Stimulated activated naive CD8-positive, alpha-beta T cell treated with anti-CD3 and anti-CD28 coated beads, Interleukin-15, Interleukin-2, amounts not matched to agents 100 U/mL and 50 U/mL, for 24 hours (primary cell): Measurements from ENCODE around the gene RBP4.

Source experiments
- ATAC-seq: fragments of 150-1000 bp; cut with Tn5 transposase; one replicate; pipeline ENCODE4 v1.10.0; 2021
- DNase-seq: peaks from one replicate; pipeline ENCODE4 v3.0.0; 2021

RBP4 gene

DNA sequence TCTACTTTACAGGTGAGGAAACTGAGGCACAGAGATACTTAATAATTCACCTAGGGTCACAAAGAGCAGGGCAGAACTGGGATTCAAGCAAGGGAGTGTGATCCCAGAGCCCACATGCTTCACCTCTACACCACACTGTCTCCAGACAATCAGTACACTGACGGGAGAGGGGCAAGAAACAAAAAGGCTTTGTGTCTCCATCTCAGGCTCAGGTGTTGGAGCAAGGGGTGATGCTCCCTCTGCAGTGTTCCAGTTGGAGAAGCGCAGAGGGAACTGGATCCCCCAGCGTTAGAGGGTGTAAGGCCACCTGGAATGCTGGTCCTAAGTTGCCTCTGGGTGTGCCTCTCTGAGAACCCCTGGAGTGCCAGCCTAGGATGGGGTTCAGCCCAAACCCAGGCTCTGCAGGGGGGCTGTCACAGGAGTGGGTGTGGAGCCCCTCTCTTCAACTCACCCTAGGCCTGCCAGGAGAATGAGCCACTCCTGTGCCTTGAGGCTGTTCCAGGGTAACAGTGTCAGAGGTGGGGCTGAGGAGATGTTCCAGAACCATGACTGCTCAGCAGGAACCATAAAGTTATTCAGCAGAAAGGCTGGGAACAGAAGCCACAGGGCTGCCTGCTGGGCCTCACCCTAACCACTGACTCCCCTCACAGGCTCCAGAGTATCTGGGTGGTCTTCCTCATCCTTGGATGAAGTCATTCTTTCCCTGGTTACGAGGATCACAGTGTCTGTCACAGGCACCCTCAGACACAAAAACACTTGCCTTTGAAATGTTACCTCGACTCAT is 5.5 kb downstream of the RBP4 start:
- ATAC-seq = no peak
- DNase-seq = no peak

DNA sequence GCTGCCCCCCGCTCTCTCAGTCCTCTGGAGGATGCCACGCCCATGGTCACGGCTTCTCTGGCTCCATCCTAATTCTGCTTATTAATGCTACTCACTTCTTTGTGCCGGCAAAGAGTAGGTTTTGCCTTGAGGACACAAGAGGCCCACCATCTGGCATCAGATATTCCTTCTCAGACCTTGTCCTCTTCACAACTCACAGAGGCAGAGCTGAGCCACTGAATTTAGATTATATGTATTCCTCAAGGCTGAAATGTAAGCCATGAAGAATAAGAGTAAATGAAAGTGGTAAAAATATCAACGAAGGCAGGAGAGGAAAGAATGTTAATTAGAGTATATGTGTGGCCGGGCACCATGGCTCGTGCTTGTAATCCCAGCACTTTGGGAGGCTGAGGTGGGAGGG is 6.5 kb downstream of the RBP4 start:
- ATAC-seq (no peak), DNase-seq (no peak)

DNA sequence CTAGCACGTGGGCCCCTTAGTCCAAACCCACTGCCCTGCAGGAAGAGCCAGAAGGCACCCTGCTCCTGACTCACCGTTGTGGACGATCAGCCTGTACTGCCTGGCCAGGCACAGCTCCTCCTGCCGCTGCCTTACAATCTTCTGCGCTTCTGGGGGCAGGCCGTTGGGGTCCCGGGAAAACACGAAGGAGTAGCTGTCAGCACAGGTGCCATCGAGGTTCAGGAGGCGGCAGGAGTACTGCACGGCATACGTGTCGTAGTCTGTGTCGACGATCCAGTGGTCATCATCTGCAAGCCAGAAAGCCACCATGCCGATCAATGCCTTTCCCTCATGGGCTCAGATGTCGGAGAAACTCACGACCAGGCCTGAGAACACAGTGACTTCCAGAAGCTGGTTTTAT is 7.3 kb downstream of the RBP4 start:
- DNase-seq = no peak
- no peak for ATAC-seq

DNA sequence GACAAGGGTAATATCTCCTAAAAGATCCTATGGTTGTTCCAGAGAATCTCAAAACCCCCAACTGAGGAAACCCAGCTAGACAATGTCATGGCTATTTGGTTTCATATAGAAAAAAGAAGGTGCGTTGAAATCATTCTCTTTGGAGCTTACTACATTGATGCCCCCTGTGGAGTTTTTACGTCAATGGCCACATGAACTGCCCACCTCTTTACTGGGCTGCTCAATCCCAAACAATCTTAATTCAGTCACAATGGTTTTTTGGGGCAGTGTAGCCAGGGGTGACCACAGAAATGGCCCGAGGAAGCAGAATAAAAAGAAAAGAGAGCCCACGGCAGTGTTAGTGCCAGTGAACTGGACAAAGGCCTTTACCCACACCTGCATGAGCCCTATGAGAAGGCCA is 7.8 kb downstream of the RBP4 start:
- no peak for DNase-seq
- ATAC-seq = no peak

DNA sequence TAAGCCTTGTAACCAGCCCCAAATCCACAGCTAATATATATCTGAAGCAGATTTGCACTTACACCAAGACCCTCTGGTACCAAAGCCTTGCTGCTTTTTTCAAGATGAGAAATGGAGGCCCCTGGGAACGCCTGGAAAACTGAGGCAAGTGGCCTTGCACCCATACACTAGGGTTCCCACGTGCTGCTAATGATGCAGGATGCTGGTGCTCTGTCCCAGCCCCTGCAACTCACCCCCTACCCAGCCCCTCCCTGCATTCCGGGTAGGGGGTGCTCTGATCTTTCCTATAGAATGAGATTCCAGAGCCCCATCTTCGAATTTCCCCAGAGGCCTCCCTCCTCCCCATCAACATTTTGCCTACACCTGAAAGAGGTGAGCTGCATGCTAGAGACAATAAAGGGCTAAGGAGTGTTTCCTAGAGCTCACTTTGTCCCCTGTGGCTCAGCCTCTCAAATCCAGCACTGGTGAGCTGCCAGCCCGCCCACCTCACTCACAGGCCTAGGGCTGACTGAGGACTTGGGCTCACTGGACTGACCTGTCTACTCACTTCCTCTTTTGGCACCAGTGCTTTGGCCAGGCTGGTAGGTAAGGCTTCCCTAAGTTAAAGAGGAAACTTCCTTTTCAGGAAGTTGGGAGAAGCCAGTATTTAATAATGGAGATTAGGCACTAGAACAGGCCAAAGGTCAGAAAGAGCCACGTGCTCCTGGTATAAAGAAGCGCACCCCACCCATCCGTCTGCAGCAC is 9.8 kb downstream of the RBP4 start:
- DNase-seq (no peak), ATAC-seq (no peak)

DNA sequence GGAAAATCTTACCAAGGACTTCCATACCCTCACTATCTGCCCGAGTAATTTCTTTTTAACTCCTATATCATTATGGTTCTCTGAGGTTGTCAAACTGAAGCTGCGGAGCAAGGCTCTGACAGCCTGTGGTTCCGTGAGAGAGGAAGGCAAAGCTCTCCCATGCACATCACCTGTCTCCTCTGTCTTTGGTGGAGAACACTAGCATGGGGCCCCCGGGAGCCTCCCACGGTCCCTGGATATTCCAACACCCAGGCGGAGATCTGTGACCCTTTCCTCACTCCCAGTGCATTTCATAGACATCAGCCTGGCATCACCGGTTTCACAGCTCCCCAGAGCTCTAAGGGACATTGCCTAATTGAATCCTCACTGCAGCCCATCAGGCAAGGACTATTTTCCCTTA is 10.4 kb downstream of the RBP4 start:
- ATAC-seq = no peak
- DNase-seq = no peak

DNA sequence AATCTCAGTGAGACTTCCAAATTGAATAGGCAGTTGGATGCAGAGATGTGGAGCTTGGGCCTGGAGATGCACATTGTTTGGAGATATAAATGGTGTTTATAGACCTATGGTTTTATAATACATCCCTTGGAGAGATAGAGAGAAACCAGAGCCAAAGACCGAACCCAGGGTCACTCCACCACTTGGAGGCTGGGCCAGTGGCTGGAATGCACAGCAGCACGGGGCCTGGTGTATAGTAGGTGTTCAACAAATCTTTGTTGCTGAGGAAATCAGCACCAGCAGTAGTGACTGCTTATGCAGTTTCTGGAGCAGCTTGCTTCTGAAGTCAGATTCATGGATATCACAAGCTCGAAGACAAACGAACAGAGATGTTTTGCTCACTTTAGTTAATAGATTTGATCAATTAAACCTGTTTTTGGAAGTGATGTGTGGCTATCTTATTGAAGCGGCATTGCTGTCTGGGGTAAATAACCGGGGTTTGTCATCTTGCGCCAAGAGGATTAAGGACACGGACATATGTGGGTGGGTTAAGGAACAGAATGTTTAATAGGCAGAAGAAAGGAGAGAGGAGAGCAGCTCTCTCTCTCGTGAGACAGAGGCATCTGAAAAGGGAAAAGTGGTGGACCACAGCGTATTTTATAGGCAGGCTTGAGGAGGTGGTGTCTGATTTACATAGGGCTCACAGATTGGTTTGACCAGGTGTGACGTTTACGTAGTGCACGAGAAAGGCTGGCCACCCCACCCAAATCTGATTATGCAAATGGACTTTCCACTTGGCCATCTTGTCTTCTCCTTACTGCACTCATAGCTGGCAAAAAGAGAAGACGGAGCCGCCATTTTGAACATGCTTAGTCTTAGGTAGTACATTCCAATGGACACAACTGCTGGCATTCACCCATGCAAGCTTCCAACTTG is 11.1 kb downstream of the RBP4 start:
- no peak for ATAC-seq
- DNase-seq = no peak

DNA sequence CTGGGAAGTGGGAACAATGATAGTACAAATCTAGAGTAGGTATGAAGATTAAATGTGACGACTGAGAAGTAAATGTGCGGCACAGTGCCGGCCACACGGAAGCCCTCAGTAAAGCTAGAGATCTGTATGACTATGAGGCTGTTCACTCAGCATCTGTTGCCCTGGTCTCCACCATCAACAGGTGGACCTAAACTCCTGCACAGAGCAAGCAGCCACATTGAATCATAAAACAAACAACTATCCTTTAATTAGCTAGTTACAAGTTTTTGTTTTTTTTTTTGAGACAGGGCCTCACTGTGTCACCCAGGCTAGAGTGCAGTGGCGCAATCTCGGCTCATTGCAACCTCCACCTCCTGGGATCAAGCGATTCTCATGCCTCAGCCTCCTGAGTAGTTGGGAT is 16.6 kb downstream of the RBP4 start:
- DNase-seq (no peak), ATAC-seq (no peak)

DNA sequence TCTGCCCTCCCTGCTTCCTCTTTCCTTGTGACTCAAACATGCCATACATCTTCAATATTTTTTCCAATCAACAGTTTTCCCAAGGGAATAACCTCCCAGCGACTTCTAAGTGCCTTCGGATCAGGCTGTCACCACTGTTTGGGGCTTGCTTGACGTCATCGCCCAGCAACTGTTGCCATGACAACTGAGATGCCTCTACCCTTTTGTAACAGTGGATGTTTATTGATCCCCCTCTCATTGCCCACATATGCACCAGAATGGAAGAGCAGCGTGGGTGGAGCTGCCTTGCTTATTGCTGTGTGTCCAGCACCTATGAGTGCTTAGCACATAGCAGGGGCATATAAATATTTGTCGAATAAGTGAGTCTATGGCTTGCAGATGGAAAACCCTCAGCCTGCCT is 20.2 kb downstream of the RBP4 start:
- DNase-seq (no peak), ATAC-seq (no peak)

DNA sequence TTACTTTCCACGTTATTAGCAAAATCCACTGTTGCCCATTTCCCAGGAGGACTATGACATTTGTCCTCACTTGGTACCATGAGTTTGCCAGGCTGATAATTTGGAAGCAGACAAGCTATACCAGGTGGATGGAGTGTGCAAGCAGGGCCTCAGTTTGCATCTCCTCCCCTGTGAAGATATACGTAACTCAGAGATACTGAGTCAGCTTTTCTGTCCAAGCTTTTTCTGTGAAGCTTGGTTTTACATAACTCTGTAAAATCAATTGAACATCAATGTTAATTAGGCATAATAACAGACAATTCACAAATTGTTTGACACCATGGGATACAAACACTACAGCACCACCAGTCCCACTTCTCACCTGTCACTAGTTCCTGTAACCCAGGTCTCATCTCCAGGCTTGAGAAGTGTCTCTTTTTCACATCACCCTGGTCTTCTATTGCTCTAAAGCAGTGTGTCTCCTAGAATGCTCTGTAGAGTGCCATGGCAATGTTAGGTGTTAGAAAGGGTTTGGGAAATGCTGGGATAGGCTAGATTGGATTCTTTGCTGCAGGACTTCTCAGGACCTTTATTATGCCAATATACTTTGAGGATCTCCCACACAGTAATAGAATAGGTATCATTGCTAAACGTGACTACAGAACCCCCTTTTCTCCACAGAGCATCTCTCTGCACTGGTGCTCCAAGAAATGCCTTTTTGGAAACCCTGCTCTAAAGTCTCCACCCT is 20.9 kb downstream of the RBP4 start:
- ATAC-seq (no peak), DNase-seq (no peak)

DNA sequence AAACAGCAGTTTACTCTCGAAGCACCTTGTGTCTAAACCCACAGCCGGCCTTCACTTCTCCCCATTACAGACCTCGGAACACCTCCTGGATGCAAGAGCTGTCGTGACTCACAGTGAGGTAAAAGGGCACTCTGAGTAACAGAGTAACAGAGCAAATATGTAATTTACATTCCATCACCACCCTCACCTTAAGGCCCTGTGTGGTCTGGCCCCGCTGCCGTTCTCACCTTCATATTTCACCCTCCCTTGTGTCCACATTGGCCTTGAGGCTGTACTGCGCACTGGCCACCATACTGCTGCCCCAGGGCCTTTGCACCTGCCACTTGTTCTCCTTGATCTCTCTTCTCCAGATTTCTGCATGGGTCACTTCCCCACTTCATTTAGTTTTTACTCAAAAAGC is 21.9 kb downstream of the RBP4 start:
- no peak for ATAC-seq

DNA sequence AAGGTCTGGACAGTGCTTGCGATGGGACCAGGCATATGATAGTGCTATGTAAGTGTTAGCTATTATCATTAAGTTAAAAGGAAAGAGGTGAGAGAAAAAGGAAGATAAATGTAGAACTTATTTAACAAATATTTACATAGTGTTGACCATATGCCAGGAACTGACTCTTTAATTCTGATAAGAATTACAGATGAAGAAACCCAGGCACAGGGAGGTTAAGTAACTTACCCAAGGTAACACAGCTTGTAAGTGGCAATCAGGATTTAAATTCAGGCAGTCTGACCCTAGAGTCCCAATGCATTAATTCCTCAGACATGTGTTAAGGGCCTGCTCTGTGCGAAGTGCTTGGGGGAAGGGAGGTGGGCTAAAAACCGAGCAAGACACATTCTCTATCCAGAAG is 23.5 kb downstream of the RBP4 start:
- DNase-seq = no peak
- no peak for ATAC-seq

More for the DNA sequence above, 21.9 kb downstream of the RBP4 start:
- DNase-seq = no peak

DNA sequence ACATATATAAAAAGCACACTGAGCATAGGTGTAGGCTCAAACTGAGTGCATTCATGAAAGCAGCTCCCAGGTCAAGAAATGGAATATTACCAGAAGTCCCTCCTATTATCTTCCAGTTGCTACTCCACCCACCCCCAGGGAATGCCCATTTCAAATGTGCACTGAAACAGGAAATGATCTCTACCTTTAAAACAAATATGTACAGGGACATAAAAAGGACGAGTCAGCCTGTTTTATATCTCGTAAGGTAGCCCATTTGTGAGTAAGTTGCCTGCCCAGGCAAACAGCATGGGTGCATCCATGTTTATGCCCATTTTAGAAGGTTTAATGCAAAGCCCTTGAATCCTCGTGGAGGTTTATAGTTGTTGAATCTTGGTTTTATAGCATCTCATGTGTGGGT is 24.1 kb downstream of the RBP4 start:
- DNase-seq (no peak), ATAC-seq (no peak)

DNA sequence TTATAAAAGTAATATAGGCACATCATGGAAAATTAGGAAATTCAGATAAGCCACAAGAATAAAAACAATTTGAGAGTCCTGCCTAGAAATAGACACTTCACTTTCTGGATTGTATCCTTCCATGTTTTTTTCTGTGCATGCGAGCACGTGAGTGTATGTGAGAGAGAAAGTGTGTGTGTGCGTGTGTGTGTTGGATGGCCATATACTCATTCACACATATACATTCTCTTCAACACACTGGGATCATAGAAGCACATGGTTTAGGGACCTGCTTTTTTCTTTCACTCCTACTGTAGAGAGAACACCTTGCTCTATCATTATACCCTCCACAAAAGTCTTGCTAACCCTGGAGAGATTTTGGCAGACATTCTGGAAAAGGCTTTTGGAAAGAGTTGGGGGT is 27.1 kb downstream of the RBP4 start:
- no peak for DNase-seq

DNA sequence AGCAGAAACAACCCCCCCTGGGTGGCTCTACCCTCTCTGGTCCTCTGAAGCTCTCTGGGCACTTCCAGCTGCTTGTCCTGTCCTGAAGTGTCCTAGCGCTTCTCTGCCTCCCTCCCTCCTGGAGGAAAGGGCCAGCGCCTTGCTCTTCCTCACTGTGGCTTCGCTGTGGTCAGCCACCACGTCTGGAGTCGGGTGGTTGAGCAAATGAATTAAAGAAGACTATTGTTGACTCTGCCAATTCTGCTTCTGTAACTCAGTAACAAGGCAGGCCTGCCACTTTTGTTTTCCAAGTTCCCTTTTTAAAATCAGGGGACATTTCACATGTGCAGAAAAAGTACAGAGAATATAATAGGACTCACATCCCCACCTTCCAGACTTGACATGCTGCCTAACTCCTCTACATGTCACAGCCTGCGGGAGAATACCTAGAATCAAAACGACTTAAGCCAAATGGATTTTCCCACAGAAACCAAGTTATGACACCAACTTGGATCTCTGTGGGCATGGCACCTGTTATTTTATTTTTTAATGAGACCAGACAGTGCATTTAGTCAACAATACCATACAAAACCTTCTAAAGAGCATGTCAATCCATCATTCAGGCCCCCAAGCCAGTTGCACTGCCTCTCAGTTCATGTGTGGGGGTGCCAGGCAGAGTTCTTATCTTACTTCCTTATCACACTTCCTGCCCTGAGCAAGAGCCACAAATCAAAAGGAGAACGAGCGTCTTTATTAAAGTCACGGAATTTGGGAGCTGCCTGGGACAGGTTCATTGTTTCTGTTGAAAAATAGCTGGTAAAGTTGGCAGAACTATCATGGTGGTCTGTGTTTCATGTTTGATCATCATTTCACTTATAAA is 27.8 kb downstream of the RBP4 start:
- DNase-seq (no peak), ATAC-seq (no peak)

More for the DNA sequence above, 27.1 kb downstream of the RBP4 start:
- ATAC-seq = no peak

DNA sequence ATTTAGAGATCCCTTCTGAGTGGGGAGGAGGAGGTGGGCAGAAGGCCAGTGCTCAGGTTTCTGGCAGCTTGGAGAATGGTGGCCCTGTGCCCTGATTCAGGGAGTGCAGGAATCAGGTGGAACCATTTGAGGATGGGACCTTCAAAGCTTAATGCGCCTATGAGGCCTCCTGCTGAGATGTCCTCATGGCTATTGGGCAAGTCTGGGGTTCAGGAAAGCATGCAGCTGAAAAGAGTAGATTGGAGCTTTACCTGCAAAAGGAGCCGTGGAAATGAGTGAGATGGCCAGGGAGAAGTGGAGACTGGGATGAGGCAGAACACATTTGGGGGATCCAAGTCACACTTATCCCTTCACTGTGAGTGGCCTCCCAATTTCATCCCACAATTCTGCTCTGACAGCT is 28.4 kb downstream of the RBP4 start:
- DNase-seq = no peak
- ATAC-seq = no peak

DNA sequence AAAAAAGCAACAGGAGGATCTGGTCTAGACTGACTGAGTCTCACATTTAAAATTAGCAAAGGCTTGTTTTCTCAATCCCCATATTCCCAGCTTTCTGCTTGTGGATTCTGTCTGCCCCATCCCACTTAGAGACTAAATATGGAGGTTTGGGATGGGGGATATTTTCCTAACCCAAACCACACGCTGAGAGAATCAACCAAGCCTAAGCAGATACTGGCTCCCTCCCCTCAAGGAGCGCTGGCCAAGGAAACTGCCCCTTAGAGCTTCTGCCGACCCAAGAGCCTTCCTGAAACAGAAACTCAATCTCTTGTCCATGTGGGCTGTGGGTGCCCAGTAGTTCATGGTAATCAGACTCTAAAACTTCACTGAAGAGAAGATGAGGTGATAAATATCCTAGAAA is 30.7 kb downstream of the RBP4 start:
- DNase-seq = no peak

DNA sequence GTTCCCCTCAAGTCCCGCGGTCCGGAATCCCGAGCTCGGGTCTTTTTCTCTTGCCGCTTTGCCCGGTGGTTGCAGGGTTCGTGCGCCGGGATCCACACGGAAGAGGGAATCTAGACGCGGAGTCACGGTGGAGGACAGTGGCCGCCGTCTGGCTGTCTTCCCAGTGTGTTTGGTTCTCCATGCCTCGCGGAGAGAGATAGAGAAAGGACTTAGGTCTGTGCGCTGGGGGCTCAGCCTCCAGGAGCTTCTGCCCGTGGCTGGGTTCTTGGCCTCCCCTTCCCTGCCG is 33.0 kb downstream of the RBP4 start:
- ATAC-seq (no peak), DNase-seq (no peak)

More for the DNA sequence above, 30.7 kb downstream of the RBP4 start:
- ATAC-seq = no peak

DNA sequence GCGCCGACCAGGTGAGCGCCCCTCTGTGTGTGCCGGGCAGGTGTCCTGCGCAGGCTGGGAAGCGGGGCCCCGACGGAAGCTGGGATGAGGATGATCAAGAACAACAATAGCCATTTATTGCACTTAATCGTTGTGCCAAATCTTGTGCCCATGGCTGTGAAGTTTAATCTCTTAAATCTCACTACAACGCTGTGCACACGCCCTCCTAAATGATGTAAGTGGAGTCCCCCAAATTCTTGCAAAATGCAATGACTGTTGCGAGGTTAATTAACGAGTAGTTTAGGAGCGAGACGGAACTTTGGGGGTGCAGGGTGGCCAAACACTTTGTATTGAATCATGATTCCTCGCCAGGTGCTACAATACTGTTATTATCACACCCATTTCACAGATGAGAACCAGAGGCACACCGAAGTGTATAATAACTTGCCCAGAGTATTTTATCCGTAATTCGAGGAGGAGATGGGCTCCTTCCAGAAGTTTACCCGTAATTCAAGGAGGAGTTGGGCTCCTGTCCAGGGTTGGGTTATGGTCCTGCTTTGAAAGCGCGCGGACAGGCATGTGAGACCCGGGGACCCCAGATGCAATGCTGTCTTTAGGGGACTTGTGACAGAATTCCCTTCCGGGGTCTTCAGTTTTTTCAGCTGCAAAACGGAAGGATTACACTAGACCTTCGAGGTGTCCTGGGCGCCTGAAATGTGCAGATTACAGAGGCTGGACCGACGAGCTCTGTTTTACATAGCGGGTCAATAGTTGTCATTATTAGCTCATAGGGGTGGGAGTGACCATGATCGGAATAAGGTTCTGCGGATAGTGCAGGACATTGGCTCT is 33.5 kb downstream of the RBP4 start:
- DNase-seq (no peak), ATAC-seq (no peak)
